Mucosa of rectum (tissue), 2 donors: ENCODE data around the gene ACOX3.

Experiments used
- H3K27ac ChIP-seq, 2 donors: one replicate each; pipeline ENCODE4 v1.7.0; 2013; ENCODE audit warnings: inconsistent platforms in 2 of 2, low read depth in 2 of 2, low read length in 2 of 2
- H3K27me3 ChIP-seq, 2 donors: one replicate each; pipeline ENCODE4 v1.7.0; 2013; ENCODE audit warnings: low read length in 2 of 2; ENCODE audit not compliant: control insufficient read depth in 2 of 2, insufficient read depth in 2 of 2
- H3K36me3 ChIP-seq, 2 donors: one replicate each; pipeline ENCODE4 v1.7.0; 2013; ENCODE audit warnings: low read length in 2 of 2; ENCODE audit not compliant: control insufficient read depth in 2 of 2, insufficient read depth in 2 of 2
- H3K4me1 ChIP-seq, 2 donors: one replicate each; pipeline ENCODE4 v1.7.0; 2013; ENCODE audit warnings: low read length in 2 of 2, mild to moderate bottlenecking in 1 of 2; ENCODE audit not compliant: control insufficient read depth in 2 of 2, insufficient read depth in 2 of 2
- H3K4me3 ChIP-seq, 2 donors: one replicate each; pipeline ENCODE4 v1.7.0; 2013; ENCODE audit warnings: low read length in 2 of 2
- H3K9ac ChIP-seq, 2 donors: one replicate each; pipeline ENCODE4 v1.7.0; 2013; ENCODE audit warnings: low read length in 2 of 2, low read depth in 1 of 2, mild to moderate bottlenecking in 1 of 2
- H3K9me3 ChIP-seq, 2 donors: one replicate each; pipeline ENCODE4 v1.7.0; 2013; ENCODE audit warnings: low read length in 2 of 2; ENCODE audit not compliant: control insufficient read depth in 2 of 2
- donor health status: healthy.
- donor health status: Normal muscosa, but diverticular disease.

Gene ACOX3

DNA sequence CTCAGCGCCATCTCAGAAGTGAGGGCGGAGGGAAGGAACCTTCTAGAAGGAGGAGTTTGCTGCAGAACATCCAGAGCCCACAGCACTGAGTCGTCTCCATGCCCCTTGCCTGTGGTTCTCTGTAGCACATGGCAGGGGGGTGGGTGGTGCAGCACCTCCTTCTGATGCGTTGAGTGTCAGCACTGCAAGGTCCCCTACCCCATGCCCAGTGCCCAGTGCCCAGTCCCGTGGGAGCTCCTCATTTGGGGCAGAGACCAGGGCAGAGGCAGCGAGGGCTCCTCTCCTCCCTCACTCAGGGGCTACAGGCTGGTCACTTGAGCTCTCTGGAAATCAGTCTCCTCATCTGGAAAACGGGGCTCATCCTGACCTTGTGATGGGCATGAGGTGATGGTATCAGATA lies 92.9 kb downstream of the ACOX3 start:
- no peaks in the 10 kb centered on the region for H3K4me1 ChIP-seq
- no peaks in the 10 kb centered on the region for H3K27me3 ChIP-seq
- H3K36me3 ChIP-seq = no peaks in the 10 kb centered on the region
- H3K4me3 ChIP-seq = no peak overlapping the region
- H3K9ac ChIP-seq = no peak overlapping the region
- H3K27ac ChIP-seq = no peak overlapping the region
- H3K9me3 ChIP-seq = no peaks in the 10 kb centered on the region

DNA sequence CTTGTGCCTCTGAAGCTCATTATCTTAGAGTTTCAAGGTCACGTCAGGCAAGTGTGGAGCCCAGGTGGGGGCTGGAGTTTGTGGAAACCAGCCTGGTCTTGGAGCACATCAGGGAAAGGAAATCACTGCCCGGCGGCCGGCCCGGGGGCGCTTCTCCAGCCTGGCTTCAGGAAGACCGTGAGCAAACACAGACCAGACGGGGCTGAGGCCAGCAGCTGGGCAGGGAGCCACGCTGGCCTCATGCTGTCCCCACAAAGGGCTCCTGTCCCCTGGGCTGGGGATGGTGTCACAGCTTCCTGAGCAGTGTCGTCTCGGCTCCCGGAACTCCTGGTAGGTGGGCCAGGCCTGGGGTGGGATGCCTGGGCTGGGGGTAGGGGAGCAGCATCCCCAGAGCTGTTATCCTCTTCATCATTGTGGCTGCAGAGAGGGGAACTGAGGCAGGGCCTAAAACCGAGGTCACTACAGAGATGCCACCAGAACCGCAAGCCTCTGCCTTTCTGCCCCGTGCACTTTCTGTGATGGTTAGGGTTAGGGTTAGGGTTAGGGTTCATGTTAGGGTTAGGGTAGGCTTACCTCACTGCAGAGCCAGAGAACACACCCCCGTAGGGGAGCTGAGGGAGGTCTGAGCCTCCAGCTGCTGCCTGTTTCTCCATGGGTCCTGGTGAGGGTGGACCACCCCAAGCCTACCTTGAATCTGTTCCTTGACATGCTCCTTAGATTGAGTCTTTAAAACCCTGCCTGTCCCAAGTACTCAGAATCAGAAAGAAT lies 93.5 kb downstream of the ACOX3 start:
- Histone ChIP-seq H3K36me3 (no peaks in the 10 kb centered on the region), H3K27me3 (no peaks in the 10 kb centered on the region), H3K9ac (no peak overlapping the region), H3K9me3 (no peaks in the 10 kb centered on the region), H3K4me1 (no peaks in the 10 kb centered on the region), H3K4me3 (no peak overlapping the region), H3K27ac (no peak overlapping the region)

DNA sequence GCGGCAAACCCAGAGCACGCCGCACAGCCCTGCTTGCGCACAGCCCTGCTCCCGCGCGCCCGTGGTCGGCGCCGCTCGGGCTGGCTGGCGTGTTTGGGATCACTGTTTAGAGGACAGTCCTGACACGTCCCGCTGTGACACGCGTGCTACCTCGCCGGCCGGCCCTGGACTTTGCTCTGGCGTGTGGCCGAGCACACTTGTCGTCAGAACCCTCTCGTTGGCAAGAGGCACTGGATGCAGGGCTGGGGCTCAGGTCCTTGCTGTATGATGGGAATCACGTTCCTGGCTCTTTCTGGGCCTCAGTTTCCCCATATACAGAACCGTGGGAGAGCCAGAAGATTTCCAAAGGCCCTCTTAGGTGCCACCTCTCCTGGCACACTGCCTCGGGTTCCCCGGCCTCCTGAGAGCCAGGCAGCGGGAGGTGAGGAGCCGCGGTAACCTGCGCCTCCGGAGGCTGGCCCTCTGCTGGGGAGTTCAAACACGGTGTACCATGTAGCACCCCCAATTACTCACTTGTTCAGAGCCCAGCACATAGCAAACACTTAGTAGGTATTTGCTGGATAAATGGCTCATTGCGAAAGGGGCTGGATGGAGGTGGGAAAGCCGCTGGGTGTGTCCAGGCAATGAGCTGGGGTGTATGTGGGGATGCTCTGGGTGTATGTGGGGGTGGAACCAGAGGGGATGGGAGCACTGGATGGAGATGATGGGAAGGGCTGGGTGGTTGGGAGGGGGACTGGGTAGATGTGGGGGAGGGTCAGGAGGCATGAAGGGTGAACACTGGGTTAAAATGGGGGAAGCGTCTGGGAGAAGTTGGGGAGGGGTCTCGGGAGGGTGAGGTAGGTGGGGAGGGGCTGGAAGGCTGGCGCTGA lies 94.3 kb downstream of the ACOX3 start:
- no peak overlapping the region for H3K4me3 ChIP-seq
- H3K9me3 ChIP-seq = no peaks in the 10 kb centered on the region
- no peaks in the 10 kb centered on the region for H3K4me1 ChIP-seq
- no peak overlapping the region for H3K9ac ChIP-seq
- H3K27me3 ChIP-seq = no peaks in the 10 kb centered on the region
- H3K36me3 ChIP-seq = no peaks in the 10 kb centered on the region
- no peak overlapping the region for H3K27ac ChIP-seq

DNA sequence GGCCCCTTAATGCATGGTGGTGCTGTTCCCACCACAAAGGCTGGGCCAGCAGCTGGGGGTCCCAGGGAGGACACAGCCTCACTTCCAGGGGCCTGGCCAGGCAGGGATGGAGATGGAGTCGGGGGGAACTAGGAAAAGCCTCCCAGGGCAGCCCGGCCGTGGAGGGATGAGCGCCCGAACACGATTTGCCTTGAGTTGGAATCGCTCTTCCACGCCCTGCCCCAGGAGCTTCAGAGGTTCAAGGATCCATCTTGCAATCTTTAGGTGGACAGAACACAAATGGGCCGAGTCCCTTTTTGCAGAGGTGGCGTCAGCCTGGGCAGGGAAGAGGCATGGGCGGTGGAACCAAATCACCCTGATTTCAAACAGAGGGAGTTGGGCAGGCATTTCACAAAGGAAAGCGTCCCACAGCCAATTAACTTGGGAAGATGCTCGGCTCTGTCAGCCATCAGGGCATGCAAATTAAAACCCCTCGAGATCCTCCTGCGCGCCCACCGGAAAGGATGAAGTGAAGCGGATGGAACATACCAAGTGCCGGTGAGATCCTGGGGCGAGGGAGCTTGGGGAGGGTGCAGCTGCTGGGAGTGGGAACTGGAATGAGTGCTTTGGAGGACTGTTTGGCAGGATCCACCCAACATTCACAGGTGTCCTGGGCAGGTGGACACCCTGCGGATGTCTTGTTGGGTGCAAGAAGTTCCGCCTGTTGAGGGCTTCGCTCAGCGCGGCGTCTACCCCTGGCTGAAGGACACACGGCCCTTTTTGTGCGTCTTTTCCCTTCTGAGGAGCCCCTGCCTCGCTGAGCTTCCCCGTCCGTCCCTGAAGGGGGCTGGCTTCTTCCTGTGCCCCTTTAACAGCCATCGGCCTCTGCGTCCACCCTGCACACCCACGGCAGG lies 95.2 kb downstream of the ACOX3 start:
- Histone ChIP-seq H3K27me3 (no peaks in the 10 kb centered on the region), H3K9ac (no peak overlapping the region), H3K4me1 (no peaks in the 10 kb centered on the region), H3K27ac (no peak overlapping the region), H3K4me3 (no peak overlapping the region), H3K36me3 (no peaks in the 10 kb centered on the region), H3K9me3 (no peaks in the 10 kb centered on the region)

DNA sequence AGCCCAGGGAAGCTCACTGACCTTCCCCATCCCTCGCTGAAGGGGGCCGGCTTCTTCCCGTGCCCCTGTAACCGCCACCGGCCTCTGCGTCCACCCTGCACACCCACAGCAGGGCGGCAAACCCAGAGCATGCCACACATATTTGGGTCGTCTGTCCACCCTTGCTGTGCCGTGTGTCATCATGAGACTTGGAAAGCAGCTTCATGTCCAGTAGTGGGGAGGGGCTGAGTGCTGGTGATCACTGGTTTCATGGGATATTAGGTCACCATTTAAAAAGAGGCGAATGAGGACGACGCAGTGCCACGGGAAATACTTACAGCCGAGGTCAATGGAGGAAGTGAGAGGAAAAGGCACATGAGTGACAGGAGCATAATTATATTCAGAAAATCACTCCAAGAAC lies 96.1 kb downstream of the ACOX3 start:
- H3K36me3 ChIP-seq = no peaks in the 10 kb centered on the region
- no peaks in the 10 kb centered on the region for H3K9me3 ChIP-seq
- no peak overlapping the region for H3K9ac ChIP-seq
- no peak overlapping the region for H3K4me3 ChIP-seq
- H3K4me1 ChIP-seq = no peaks in the 10 kb centered on the region
- no peak overlapping the region for H3K27ac ChIP-seq
- H3K27me3 ChIP-seq = no peaks in the 10 kb centered on the region

DNA sequence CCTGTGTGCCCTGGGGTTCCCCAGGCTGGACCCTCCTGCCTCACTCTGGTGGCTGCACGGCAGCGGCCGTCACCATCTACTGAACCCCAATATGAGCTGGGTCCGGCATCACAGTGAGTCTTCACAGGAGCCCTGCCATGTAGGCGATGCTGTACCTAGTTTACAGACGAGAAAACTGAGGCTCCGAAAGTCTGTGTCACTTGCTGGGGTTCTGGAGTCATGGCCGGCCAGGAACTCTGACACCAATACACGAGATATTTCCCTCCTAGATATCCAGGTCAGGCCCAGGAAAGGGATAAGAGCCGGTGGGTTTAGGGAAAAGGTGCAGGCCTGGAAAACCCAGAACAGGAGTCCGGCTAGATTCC lies 96.6 kb downstream of the ACOX3 start:
- Histone ChIP-seq H3K27me3 (no peaks in the 10 kb centered on the region), H3K9ac (no peak overlapping the region), H3K36me3 (no peaks in the 10 kb centered on the region), H3K4me3 (no peak overlapping the region), H3K27ac (no peak overlapping the region), H3K4me1 (no peaks in the 10 kb centered on the region), H3K9me3 (no peaks in the 10 kb centered on the region)

DNA sequence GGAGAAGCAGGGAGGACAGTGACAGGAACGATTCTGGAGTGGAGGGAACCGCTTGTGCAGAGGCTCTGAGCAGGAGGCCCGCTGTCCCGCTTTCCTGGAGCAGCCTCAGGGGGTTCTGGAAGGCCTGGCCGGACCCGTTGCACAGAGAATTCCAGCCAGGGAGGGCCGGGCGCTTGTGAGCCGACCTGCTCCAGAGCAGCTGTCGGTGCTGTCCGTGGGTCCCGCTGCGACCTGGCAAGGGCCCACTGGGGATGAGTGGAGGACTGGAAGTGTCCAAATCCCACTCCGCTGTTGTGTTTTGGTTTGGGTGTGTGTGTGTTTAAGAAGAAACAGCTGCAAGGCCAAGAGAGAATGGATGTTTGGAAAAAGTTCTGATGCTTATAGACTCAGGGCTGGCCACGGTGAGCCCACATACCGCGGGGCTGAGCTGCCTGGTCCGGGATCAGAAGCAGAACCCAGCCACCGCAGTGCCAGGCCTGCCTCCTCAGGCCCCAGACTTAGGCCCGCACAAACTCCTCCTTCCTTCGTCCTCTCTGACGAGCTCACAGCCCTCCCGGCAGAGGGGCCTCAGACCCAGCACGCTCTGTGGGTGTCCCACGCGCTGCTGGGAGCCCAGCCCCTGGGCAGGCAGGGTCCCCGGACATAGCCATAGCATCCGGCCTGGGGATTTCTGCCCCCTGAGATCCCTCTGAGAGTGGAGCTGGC lies 97.1 kb downstream of the ACOX3 start:
- H3K27me3 ChIP-seq = no peaks in the 10 kb centered on the region
- no peak overlapping the region for H3K27ac ChIP-seq
- H3K4me1 ChIP-seq = no peaks in the 10 kb centered on the region
- H3K9me3 ChIP-seq = no peaks in the 10 kb centered on the region
- no peak overlapping the region for H3K4me3 ChIP-seq
- H3K9ac ChIP-seq = no peak overlapping the region
- no peaks in the 10 kb centered on the region for H3K36me3 ChIP-seq

DNA sequence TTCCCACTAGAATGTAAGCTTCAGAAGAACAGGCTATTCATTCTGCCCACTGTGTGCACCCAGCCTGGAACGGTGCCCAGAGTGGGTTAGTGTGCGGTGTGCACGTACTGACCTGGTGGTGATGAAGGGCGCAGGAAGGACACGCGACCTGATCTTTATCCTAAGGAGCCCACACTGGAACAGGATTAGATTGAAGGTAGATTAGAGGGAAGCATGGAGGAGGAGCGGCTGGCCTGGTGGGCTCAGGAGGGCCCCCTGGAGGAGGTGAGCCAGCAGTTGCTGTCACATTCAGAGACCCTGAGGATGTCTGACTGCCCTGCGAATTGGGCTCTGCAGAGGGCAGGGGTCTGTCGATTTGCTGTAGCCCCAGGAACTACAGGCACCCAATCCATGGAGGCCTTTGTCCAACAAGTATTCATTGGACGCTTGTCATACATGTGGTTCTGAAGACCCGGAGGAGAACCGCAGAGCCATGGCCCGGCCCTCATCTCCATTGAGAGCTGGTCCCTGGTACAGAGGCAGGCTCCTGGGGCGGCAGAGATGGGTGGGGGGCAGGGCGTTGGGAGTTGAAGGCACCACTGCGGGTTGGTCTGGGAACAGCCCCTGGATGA lies 97.8 kb downstream of the ACOX3 start:
- Histone ChIP-seq H3K4me3 (no peak overlapping the region), H3K27ac (no peak overlapping the region), H3K9me3 (no peaks in the 10 kb centered on the region), H3K36me3 (no peaks in the 10 kb centered on the region), H3K27me3 (no peaks in the 10 kb centered on the region), H3K9ac (no peak overlapping the region), H3K4me1 (no peaks in the 10 kb centered on the region)

DNA sequence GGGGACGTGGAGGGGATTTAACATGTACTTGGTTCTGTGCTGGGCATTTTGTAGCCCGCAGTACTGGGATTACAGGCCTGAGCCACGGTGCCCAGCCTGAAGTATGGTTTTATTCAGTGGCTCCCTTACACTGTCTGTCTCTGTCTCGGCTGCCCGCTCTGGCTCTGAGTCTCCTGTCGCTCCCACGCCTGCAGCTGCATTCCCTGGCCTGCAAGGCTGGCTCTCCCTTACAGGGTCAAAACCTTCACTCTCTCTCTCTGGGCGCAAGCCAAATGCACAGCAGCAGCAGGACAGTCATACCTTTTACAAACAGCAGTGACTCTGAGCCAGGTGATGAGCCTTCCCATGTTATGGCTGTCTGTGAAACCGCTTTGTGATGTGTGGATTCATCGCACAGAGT lies 98.8 kb downstream of the ACOX3 start:
- H3K4me1 ChIP-seq = no peaks in the 10 kb centered on the region
- no peaks in the 10 kb centered on the region for H3K9me3 ChIP-seq
- no peaks in the 10 kb centered on the region for H3K36me3 ChIP-seq
- no peaks in the 10 kb centered on the region for H3K27me3 ChIP-seq
- H3K27ac ChIP-seq = peak overlapping the region in 1 of 2 donors; percentile 29
- H3K9ac ChIP-seq = no peak overlapping the region
- no peak overlapping the region for H3K4me3 ChIP-seq
